Astrocyte of the spinal cord (primary cell): ENCODE data around the gene DSCAML1.

Experiments
- DNase-seq: peaks from one replicate; pipeline ENCODE4 v3.0.0; 2011; ENCODE audit warnings: low read depth, low spot score
- H3K4me3 ChIP-seq: 2 replicates; pipeline ENCODE4 v1.5.1; 2011; ENCODE audit warnings: low read depth, mild to moderate bottlenecking, low read length, moderate library complexity
- in situ Hi-C: cut with HindIII; loops from 2 replicates; pipeline ENCODE4 v1.10.0; 2017; ENCODE audit warnings: low sequenced_read_pairs
- TF ChIP-seq, protein P1 (sequence below): IDR thresholded peaks from 2 replicates; pipeline ENCODE4 v1.5.1; 2012; ENCODE audit warnings: low read depth, mild to moderate bottlenecking, low read length, inconsistent platforms

DSCAML1 gene

DNA sequence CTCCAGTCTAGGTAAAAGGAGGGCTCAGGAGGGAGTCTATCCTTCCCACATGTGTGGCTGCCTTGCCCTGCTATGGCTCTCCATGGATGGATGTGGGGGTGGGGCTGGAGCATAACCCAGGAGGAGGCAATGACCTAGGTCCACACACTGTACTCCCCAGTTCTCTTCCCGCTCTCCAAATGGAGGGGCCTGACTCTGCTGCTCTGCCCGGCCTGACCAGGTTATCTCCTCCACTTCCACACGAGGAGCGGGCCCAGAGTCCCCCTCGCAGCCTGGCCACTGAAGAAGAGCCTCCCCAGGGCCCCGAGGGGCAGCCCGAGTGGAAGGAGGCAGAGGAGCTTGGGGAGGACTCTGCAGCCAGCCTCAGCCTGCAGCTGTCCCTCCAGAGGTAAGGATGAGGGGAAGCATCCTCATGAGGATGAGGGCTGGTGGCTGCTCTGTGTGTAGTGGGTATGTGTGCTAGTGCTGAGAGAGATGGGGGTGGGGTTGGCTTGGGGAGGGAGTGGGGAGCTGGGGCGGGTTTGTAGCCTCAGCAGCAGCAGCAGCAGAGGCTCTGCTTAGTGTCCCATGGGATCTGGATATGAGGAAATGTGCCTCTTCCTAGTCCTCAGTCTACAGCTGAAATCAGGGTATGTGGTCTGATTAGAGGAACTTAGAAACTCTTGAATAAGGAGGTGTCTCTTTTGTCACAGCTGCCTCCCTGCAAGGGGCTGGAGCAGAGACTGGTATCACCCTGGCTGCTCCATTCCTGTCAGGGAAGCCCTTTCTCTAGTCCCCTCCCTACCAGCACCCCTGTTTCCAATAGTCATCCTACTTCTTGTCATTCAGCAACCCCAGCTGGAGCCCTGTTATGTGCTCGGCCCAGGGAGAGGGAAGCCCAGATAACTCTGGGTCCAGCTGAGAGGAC, 415.3 kb downstream of the DSCAML1 start:
- TF ChIP-seq, protein P1, sequence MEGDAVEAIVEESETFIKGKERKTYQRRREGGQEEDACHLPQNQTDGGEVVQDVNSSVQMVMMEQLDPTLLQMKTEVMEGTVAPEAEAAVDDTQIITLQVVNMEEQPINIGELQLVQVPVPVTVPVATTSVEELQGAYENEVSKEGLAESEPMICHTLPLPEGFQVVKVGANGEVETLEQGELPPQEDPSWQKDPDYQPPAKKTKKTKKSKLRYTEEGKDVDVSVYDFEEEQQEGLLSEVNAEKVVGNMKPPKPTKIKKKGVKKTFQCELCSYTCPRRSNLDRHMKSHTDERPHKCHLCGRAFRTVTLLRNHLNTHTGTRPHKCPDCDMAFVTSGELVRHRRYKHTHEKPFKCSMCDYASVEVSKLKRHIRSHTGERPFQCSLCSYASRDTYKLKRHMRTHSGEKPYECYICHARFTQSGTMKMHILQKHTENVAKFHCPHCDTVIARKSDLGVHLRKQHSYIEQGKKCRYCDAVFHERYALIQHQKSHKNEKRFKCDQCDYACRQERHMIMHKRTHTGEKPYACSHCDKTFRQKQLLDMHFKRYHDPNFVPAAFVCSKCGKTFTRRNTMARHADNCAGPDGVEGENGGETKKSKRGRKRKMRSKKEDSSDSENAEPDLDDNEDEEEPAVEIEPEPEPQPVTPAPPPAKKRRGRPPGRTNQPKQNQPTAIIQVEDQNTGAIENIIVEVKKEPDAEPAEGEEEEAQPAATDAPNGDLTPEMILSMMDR = no peak
- H3K4me3 ChIP-seq = no peak overlapping the region
- no peak for DNase-seq
- in situ Hi-C loops = no loop called here

DNA sequence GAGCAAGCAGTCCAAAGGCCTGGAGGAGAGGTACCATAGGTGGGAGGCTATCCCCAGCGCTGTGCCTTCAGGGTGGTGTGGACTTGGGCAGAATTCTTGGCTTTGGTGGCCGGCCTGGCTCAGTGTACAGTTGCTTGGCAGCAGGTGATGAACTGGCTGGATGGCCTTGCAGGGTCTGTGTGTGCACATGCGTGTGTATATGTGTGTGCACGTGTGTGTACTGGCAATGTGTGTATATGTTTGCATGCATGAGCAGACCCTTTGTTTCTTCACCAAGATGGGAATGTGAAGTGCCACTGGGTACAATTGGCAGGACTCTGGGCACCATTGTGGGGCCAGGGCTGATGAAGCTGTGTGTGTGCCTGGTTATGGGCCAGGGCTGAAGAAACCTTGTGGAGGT, 416.3 kb downstream of the DSCAML1 start:
- H3K4me3 ChIP-seq = no peak overlapping the region
- DNase-seq = no peak
- in situ Hi-C loops = no loop called here
- TF ChIP-seq, protein P1 = no peak

DNA sequence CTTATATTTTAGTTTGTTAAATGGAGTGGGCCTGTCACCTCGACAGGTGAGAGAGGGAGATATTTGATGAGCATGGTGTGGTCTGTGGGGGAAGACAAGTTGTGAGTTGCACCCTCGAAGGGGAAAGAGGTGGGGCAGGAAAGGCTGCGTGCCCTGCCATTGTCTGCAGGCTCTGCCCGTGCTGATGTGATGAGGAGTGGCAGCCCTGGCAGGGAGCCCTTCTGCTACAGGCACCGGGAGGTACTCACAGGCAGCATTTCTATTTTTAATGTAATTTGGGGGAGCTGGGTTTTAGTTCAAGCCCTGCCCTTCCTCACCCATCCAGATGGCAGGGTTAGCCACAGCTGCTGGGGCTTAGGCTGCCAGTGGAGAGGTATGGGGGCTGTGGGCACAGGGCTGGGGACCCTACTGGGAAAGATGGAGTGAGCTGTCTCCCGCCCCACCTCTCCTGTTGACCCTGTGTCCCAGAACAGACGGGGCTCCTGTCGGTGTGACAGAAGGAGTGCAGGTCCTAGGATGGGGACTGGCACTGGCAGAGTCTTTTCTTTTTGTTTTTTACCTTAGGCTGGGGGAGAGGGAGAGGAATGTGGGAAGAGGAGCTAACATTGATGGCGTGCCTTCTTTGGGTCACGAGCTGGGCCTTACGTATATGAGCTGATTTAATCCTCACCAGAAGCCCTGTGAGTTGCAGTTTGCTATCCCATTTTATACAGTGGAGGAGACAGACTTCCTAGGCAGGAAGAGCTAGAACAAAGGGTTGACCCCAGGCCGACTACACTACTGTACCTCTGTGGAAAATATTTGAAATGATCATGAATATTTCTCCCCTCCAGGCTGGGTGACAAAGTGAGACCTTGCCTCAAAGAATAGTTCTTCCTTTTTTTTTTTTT, 417.8 kb downstream of the DSCAML1 start:
- in situ Hi-C loops = no loop called here
- no peak overlapping the region for H3K4me3 ChIP-seq
- TF ChIP-seq, protein P1 = no peak
- no peak for DNase-seq
